GM19468 (cell line): ENCODE measurements around the gene FLT1.

Experiments used
- ATAC-seq: cut with Tn5 transposase; IDR thresholded peaks from one replicate; pipeline ENCODE4 v1.9.1; 2021; ENCODE audit warnings: mild to moderate bottlenecking, moderate library complexity, moderate number of reproducible peaks; ENCODE audit not compliant: unreplicated experiment; ENCODE audit errors: extremely low read depth

The FLT1 gene

DNA sequence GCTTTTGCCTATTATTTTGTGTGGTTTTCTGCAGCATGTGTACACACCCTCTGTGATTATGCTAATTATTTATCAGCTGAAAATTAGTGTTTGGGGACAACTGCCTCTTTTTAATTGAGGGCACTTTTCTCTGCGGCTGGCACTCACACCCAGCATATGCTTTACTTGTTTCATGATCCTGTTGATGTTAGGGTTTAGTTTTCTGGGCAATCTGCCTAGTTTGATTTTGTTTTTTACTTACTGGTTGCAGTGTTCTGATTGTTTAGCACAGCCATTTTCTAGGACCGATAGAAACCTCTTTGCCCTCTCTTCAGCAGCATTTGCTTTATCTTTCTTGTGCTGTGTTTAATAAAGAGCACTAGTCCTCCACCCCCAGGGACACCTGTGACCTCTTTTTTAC lies 195.0 kb downstream of the FLT1 start:
- ATAC-seq: no peak

DNA sequence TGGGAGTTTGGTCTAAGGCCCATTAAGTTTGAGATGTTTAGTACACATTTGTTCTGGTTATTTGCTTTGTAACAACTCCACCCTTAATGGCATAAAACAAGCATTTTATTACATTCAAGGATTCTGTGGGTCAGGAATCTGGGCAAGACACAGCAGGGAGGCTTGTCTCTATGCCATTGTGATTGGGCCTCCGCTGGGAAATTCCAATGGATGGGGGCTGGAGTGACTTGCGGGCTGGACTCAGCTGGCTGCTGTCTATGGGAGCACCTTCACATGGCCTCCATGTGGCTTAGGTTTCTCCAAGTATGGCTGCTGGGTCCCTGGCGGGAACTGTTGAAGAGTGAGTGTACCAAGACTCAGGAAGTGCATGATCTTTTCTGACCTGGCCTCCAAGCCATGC lies 197.6 kb downstream of the FLT1 start:
- no peak for ATAC-seq

DNA sequence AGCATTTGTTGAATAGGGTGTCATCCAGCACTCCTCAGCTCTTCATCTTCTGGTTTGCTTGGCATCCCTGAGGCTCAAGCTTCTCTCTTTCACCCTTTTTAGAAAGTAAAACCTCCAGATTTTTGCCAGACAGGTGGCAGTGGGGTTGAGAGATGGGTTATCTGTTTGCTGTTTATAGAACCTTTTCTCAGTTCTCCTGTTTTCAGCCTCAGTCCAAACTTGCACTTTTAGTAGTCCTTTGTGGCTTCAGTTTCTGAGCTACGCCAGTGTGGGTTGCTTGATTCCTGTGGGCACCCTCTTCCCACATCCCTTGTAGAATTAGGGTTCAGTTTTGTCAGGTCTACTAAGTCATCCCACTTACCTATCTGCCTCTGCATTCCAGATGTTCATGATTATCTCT lies 208.7 kb downstream of the FLT1 start:
- ATAC-seq: no peak

DNA sequence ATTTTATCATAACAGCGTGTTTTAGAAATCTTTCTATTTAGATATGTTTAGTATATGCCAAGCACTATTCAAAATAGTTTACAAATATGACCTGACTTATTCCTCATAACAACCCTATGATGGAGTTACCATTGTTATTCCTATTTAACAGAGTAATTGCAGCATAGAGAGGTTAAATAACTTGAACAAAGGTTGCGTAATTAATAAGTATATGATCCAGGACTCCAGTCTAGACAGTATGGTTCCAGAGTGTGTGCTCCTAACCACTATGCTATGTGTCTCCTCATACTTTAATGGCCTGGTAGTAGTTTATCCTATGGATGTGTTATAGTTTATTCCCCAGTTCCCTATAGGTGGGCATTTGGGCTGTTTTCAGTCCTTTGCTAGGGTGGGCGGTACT lies 211.3 kb downstream of the FLT1 start:
- ATAC-seq: no peak

DNA sequence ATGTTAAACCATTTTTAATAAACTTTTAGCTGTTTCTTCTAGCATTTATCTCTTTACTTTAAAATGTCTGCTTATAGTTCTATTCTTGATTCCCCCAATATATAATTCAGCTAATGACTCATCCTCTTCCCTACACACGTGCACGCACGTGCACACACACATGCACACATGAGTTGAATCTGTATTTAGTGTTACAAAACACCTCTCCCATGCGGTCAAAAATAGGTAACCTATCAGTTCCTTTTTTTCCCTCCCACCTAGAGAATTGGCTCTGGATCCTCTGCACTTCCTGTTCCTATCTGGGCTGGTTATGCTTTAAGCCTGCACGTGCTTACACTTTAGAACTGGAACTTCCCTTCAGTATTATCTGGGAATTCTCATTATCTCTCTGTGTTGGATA lies 212.5 kb downstream of the FLT1 start:
- ATAC-seq: peak; percentile 37

DNA sequence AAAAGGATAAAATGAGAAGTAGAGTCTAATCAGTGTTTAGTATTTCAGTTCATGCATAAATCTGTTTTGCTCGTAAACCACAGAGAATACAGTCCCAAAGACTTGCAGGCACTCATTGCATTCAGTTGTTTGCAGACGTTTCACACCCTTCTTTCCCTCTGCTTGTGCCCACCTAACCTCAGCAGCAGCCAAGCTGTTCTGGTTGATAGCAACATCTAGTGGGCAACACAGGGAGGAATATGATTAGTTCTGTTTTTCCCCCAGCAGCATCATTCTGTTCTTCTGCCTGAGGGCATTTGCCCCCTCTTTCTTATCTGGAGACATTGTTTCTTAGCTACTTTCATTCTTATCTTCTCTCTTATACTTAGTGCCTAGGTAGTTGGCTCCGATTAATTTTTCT lies 221.0 kb downstream of the FLT1 start:
- no peak for ATAC-seq

DNA sequence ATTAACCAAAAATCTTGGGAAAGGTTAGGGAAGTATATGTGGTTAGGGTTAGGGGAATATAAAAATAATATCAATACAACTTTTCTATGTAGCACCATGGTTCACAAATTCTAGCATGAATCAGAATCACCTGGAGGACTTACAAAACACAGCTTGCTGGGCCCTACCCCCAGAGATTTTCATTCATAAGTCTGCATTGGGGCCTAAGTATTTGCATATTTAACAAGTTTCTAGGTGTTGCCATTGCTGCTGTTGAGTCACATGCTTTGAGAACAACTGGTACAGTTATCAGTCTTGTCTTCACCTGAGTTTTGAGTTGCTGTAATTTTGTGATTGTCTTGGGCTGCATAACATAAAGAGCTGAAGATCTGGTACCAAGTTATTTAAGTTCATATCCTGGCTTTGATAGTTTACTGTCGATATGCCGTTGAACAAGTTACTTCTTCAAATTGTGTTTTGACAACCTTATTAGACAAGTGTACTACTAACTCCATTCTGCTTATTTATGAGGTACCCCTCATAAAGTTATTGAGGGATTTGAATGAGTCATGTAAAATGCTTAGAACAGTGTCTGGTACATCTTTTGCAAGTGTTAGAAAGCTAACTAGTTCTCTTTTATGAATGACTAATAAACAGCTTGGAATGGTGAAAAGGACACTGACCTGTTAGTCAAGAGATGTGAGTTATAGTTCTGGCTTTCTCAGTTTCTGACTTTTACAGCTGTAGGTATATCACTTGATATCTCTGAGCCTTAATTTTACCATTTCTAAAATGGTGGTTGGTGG lies 223.7 kb downstream of the FLT1 start:
- ATAC-seq: no peak

DNA sequence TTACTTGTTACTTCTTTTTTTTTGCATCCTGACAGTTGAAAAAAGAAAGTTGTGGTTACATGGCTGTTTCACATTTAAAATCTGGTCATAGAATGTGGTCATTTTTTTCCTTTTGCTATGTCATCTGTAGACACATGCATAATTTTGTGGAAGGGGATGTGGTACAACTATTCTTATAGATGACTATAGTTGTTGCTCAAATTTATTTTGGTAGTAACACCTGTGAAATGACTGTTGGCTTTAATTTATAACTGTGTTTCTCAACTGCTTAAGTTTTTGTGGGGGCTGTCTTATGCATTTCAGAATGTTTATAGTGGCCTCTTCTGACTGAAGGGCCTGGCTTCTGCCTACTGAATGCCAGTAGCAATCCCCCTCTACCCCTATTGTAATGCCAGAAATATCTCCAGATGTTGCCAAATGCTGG lies 226.1 kb downstream of the FLT1 start:
- ATAC-seq: peak; percentile 96

DNA sequence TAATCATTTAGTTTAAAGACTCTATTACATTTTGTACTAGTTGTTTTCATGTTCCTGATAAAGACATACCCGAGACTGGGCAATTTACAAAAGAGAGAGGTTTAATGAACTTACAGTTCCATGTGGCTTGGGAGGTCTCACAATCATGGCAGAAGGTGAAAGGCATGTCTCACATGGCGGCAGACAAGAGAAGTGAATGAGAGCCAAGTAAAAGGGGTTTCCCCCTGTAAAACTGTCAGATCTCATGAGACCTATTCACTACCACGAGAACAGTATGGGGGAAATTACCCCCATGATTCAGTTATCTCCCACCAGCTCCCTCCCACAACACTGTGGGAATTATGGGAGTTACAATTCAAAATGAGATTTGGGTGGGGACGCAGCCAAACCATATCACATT lies 227.4 kb downstream of the FLT1 start:
- no peak for ATAC-seq

DNA sequence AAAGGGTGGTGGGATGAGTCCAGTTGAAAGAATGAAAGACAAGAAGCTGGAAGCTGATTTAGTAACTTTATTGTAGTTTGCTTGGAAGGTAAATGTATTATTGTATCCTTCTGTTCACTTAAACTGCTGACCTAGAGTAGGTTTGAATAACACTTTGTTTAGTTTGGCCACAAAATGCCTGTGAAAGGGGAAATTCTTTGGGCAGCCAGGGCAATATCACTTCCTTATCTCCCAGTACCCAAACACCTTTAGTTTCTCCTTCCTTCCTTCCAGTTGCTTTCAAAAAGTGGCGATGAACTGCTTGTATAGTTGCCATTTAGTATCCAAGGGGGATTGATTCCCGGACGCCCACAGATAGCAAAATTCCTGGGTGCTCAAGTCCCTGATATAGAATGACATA lies 236.5 kb downstream of the FLT1 start:
- ATAC-seq: no peak

DNA sequence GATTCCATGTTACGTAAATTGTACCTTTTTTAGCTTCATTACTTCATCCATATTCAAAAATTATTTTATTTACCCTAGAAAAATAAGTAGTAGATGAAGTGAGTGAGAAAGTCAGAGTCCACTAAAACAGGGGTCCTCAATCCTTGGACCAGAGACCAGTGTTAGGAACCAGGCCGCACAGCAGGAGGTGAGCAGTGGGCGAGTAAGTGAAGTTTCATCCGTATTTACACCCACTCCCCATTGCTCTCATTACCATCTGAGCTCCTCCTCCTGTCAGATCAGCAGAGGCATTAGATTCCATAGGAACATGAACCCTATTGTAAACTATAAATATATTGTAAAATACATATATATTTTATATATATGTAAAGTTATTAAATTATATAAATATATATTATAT lies 237.6 kb downstream of the FLT1 start:
- ATAC-seq: no peak

DNA sequence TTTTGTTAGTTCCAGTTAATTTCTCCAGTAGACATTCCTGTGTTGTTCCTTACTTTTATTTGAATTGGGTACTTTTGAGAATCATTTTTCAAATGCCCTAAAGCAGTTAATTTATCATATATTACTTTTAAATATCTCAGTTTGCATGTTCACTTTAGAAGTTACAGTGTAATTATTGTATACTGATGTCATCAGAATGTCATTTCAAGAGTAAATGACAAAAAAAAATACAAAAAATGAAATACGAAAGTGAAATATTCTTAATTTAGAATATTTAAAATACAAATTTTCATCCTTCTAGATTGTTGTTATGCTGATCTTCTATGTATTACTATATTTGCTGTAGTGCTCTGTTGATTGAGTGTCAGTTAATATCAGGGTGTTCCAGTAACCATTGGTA lies 242.4 kb downstream of the FLT1 start:
- ATAC-seq: no peak

DNA sequence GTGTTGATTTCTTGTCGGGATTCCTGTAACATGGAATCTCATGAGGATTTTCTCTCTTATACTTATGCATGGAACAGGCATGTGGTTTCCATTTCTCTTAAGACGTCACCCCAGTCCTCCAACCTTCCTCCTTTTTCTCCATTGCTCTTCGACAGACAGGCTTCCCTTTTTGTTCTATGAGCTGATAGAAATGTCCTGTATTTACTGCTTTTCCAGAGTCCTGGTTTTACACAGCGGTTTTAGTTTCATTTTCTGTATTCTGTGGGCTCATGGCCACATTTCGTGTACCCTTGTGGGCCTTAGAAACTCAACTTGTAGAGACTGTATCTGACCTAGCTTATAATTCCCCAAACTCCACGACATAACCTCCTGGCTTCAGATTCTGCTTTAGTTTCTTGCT lies 243.5 kb downstream of the FLT1 start:
- no peak for ATAC-seq

DNA sequence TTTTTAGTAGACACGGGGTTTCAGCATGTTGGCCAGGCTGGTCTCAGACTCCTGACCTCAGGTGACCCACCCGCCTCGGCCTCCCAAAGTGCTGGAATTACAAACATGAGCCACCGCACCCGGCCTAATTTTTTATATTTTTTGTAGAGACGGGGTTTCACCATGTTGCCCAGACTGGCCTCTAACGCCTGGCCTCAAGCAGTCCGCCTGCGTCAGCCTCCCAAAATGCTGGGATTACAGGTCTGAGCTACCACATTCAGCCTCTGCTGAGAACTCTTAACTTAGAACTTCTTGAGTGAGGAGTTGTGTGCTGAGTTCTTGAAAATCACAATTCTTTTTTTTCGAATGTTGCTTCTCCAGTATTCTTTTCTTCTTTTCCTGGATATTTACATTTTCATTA lies 244.4 kb downstream of the FLT1 start:
- ATAC-seq: no peak
